Right lobe of liver (tissue), 6 donors: Measurements from ENCODE around the gene SELP. TPM values are rescaled to one million over a fixed set of nuclear protein-coding genes. Genes with fewer than 3 reads are reported as not detected.

Source experiments
- ATAC-seq, 4 donors: fragments of 200-7000 bp; cut with Tn5 transposase; one replicate each; pipeline ENCODE4 v1.9.1; 2020; ENCODE audit warnings: mild to moderate bottlenecking in 4 of 4, moderate library complexity in 4 of 4
- DNase-seq, 3 donors: peaks; one replicate each; pipeline ENCODE4 v3.0.0-alpha.2; 2020
- H3K27ac ChIP-seq, 3 donors: fragments of 200-600 bp; one replicate each; pipeline ENCODE4 v1.8.0; 2022
- H3K27me3 ChIP-seq, 2 donors: fragments of 200-600 bp; one replicate each; pipeline ENCODE4 v1.8.0; 2022
- H3K36me3 ChIP-seq, 4 donors: fragments of 200-600 bp; sonication (generic) in 1 of 4; one replicate each; pipeline versions ENCODE4 v1.5.1 to v1.8.0; 2017 to 2022; ENCODE audit warnings: control low read depth in 1 of 4
- H3K4me1 ChIP-seq, 4 donors: fragments of 200-600 bp; sonication (generic) in 1 of 4; one replicate each; pipeline versions ENCODE4 v1.5.1 to v1.8.0; 2017 to 2022; ENCODE audit warnings: control low read depth in 1 of 4
- H3K4me3 ChIP-seq, 3 donors: fragments of 200-600 bp; one replicate each; pipeline ENCODE4 v1.8.0; 2022
- H3K9me3 ChIP-seq, 4 donors: fragments of 200-600 bp; sonication (generic) in 1 of 4; one replicate each; pipeline versions ENCODE4 v1.5.1 to v1.8.0; 2017 to 2022; ENCODE audit warnings: control low read depth in 1 of 4
- POLR2A ChIP-seq: fragments of 450-650 bp; IDR thresholded peaks from one replicate; pipeline ENCODE4 v1.6.1; 2017; ENCODE audit warnings: antibody characterized with exemption, mild to moderate bottlenecking
- WGBS: methylation state at CpG from one replicate; pipeline ENCODE4 v1.1.6; 2018; ENCODE audit warnings: low coverage, low lambda C conversion rate; ENCODE audit not compliant: insufficient coverage; ENCODE audit errors: missing lambda C conversion rate; 5-methylcytosine and 5-hydroxymethylcytosine counted together
- intact Hi-C, 2 donors: fragments of 100-400 bp; cut with DNase I; formaldehyde crosslinking; loops; one replicate each; pipeline versions ENCODE4 v1.11.2 to v1.14.1; 2022
- total RNA-seq, 6 experiments: library from RNA; depleted of rRNA in 2 of 6; stranded (reverse); fragments of >200 nt in 2 of 6; fragmentation: NEBNext Ultra II Directional in 3 of 6; extraction: Animal tissue kit (Norgen Biotek cat#: 25700) in 3 of 6; gene quantifications; one replicate each; pipeline versions ENCODE4 v1.1.0 to v1.2.4, GENCODE V29; 2016 to 2023
- TF ChIP-seq, protein P1 (sequence below), 4 donors: fragments of 200-600 bp in 3 of 4; fragments of 450-650 bp in 1 of 4; IDR thresholded peaks; one replicate each; pipeline versions ENCODE4 v1.5.1 to v1.8.0; 2016 to 2022; ENCODE audit warnings: antibody characterized with exemption in 4 of 4, mild to moderate bottlenecking in 2 of 4
- donor health status: DM: no; HTN: yes; CAD: no.
- donor health status: DM: no; HTN: no; CAD: no.
- donor health status: DM: no; HTN: no; CAD: no.
- donor health status: DM: no; HTN: yes; CAD: no.
- donor health status: DM: no; HTN: yes; CAD: no.

SELP gene
- total RNA-seq, 6 experiments from 2014 or later = 0.70 to 2.9 (median 2.5) TPM

DNA sequence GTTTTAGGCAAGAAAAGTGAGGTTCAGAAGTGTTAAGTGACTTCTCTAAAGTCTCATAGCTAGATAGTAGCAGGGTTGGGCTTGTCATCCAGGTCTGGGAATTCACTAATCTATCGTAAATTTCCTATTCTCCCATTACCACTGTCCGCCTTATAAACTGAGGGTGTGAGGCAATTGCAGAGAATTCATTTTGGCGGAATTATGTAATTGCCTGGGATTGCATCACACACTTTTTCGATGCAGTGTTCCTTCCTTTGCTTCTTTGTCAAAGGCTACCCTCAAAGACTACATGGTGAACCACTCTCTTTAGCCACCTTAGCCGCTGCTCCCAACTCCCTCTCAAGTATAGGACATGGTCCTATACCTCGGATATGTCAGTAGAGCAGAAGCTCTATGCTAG lies 19.1 kb downstream of the SELP start:
- intact Hi-C loops = loop anchor here in 1 of 2 donors (10.0 kb wide), 2 partner anchors 94 to 214 kb away; no protein-coding TSS in a partner anchor
- Histone ChIP-seq H3K4me3 (no peak overlapping the region), H3K36me3 (no peaks in the 10 kb centered on the region), H3K27me3 (no peaks in the 10 kb centered on the region), H3K9me3 (no peaks in the 10 kb centered on the region), H3K4me1 (no peaks in the 10 kb centered on the region), H3K27ac (no peak overlapping the region)
- TF ChIP-seq, protein P1, sequence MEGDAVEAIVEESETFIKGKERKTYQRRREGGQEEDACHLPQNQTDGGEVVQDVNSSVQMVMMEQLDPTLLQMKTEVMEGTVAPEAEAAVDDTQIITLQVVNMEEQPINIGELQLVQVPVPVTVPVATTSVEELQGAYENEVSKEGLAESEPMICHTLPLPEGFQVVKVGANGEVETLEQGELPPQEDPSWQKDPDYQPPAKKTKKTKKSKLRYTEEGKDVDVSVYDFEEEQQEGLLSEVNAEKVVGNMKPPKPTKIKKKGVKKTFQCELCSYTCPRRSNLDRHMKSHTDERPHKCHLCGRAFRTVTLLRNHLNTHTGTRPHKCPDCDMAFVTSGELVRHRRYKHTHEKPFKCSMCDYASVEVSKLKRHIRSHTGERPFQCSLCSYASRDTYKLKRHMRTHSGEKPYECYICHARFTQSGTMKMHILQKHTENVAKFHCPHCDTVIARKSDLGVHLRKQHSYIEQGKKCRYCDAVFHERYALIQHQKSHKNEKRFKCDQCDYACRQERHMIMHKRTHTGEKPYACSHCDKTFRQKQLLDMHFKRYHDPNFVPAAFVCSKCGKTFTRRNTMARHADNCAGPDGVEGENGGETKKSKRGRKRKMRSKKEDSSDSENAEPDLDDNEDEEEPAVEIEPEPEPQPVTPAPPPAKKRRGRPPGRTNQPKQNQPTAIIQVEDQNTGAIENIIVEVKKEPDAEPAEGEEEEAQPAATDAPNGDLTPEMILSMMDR (IDR thresholded peaks at IDR 0.05) = no peak
- no peak for TF ChIP-seq POLR2A
- WGBS = 66% methylated on average over 6 of the region's 6 CpGs
- ATAC-seq (no peak), DNase-seq (no peak)

DNA sequence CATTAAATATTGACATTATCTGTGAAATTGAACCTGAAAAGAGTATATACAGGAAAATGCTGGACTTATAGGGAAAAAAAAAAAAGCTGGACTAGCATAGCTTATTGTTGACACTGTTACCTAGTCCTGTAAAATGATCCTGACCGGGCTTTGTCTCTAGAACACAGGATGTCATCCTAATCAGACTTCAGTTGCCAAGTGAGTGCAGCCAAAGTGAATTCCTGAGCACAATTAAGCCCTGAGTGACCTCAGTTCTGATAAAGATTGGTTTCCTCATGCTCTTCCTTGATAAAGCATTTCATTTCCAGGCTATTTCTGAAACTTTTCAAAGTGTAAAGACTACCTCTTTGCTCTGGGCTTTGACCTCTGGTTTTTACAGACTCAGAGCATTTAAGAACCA lies 19.8 kb downstream of the SELP start:
- H3K4me1 ChIP-seq = no peaks in the 10 kb centered on the region
- H3K9me3 ChIP-seq = no peaks in the 10 kb centered on the region
- H3K27ac ChIP-seq = no peak overlapping the region
- intact Hi-C loops = loop anchor here in 1 of 2 donors (10.0 kb wide), 2 partner anchors 95 to 215 kb away; no protein-coding TSS in a partner anchor
- H3K36me3 ChIP-seq = no peaks in the 10 kb centered on the region
- TF ChIP-seq, protein P1 (IDR thresholded peaks at IDR 0.05) = no peak
- no peak for TF ChIP-seq POLR2A
- ATAC-seq (peak; percentile 56 to 88 (median 68)), DNase-seq (no peak)
- no peaks in the 10 kb centered on the region for H3K27me3 ChIP-seq
- WGBS = 9% methylated on average over 1 of the region's 1 CpG
- no peak overlapping the region for H3K4me3 ChIP-seq

DNA sequence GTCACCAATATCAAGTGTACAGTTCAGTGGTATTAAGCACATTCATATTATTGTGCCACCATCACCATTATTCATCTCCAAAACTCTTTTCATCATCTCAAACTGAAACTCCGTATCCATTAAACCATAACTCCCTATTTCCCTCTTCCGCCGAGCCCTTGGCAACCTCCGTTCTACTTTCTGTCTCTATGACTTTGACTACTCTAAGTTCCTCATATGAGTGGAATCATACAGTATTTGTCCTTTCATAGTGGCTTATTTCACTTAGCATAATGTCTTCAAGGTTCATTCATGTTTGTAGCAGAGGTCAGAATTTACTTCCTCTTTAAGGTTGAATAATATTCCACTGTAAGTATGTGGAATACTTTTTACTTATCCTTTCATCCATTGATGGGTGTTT lies 21.7 kb downstream of the SELP start:
- H3K4me3 ChIP-seq = no peak overlapping the region
- TF ChIP-seq POLR2A = no peak
- TF ChIP-seq, protein P1 (IDR thresholded peaks at IDR 0.05) = no peak
- WGBS = 91% methylated on average over 4 of the region's 4 CpGs
- H3K36me3 ChIP-seq = no peaks in the 10 kb centered on the region
- no peaks in the 10 kb centered on the region for H3K9me3 ChIP-seq
- no peak for DNase-seq
- H3K27me3 ChIP-seq = no peaks in the 10 kb centered on the region
- ATAC-seq = no peak
- H3K4me1 ChIP-seq = no peaks in the 10 kb centered on the region
- no peak overlapping the region for H3K27ac ChIP-seq
- intact Hi-C loops = no loop called here

DNA sequence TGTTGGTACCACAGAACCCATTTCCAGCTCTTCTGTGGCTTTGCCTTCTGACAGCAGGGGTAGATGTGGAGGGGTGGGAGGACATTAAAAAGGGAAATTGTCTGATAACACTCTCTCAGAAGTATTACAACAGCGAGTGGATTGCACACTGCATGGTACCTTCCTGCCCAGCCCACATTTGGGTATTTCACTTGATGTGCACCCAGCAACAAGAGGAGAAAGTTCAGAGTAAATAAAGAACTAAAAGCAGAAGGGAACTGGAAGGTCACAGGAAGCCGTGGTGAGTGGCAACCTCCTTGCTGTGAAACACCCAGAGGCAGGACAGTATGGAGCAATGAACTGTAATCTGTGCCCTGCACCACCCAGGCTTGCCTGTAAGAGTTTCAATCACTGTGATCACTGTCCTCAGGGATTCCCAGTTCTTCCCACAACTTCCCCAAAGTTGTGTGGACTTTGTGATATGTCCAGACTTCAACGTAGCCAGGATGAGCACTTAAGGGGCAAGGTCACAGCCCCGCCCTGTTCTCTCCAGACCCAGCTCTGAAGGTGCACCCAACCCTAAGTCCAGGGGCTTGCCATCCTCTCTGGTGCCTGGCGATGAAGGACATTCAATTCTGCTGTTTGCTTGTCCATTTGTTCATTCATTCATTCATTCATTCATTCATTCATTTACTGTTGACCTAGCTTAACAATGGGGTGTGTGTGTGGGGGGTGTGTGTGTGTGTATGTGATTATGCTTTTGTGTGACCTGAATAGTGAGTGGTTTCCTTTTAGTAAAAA lies 25.0 kb downstream of the SELP start:
- H3K4me1 ChIP-seq = no peaks in the 10 kb centered on the region
- peak in 1 of 3 donors; percentile 52 for DNase-seq
- no peaks in the 10 kb centered on the region for H3K36me3 ChIP-seq
- no peaks in the 10 kb centered on the region for H3K9me3 ChIP-seq
- intact Hi-C loops = no loop called here
- no peak overlapping the region for H3K4me3 ChIP-seq
- ATAC-seq = peak; percentile 58 to 80 (median 69)
- H3K27me3 ChIP-seq = no peaks in the 10 kb centered on the region
- no peak overlapping the region for H3K27ac ChIP-seq
- WGBS = 33% methylated on average over 3 of the region's 5 CpGs
- TF ChIP-seq, protein P1 (IDR thresholded peaks at IDR 0.05) = no peak
- TF ChIP-seq POLR2A = no peak
